RCC 7860 (cell line): Measurements from ENCODE around the gene OPALIN.

Experiments used
- DNase-seq: peaks from one replicate; pipeline ENCODE4 v3.0.0-alpha.2; 2015; ENCODE audit warnings: low spot score
- FAIRE-seq: peaks from 2 replicates; lab custom pipeline; 2012; peaks lifted over from hg19 to GRCh38; lab: Jason Lieb, UNC

The OPALIN gene

GRCh38 chr10:96358851-96359540 lies at the start of gene OPALIN:
TSS of gene OPALIN (minus strand) at chr10:96359002. CDS start at chr10:96358896, 106 bp downstream.
- no peak for DNase-seq
- no peak for FAIRE-seq

GRCh38 chr10:96408201-96408600 lies 49.4 kb upstream of the OPALIN start:
- DNase-seq (no peak), FAIRE-seq (no peak)

- DNase-seq: no peak
- no peak for FAIRE-seq
Observed at GRCh38 chr10:96407560-96408069, 48.8 kb upstream of the OPALIN start.

GRCh38 chr10:96406091-96406490 lies 47.3 kb upstream of the OPALIN start:
- DNase-seq (no peak), FAIRE-seq (no peak)

GRCh38 chr10:96402417-96403305 lies 43.9 kb upstream of the OPALIN start:
- DNase-seq (no peak), FAIRE-seq (no peak)

GRCh38 chr10:96401036-96401435 lies 42.2 kb upstream of the OPALIN start:
- DNase-seq: no peak
- no peak for FAIRE-seq

GRCh38 chr10:96400465-96400864 lies 41.7 kb upstream of the OPALIN start:
- no peak for FAIRE-seq

GRCh38 chr10:96397902-96398301 lies 39.1 kb upstream of the OPALIN start:
- DNase-seq: no peak

More at GRCh38 chr10:96400465-96400864, 41.7 kb upstream of the OPALIN start:
- no peak for DNase-seq

GRCh38 chr10:96395931-96396877 lies 37.4 kb upstream of the OPALIN start:
- FAIRE-seq (no peak), DNase-seq (peak; percentile 49)

More at GRCh38 chr10:96397902-96398301, 39.1 kb upstream of the OPALIN start:
- no peak for FAIRE-seq

GRCh38 chr10:96390460-96390864 lies 31.7 kb upstream of the OPALIN start:
- DNase-seq: no peak

GRCh38 chr10:96389785-96390184 lies 31.0 kb upstream of the OPALIN start:
- no peak for FAIRE-seq
- DNase-seq: no peak

More at GRCh38 chr10:96390460-96390864, 31.7 kb upstream of the OPALIN start:
- FAIRE-seq: no peak

- FAIRE-seq: no peak
Observed at GRCh38 chr10:96387601-96388000, 28.8 kb upstream of the OPALIN start.

GRCh38 chr10:96387161-96387560 lies 28.4 kb upstream of the OPALIN start:
- DNase-seq: no peak

More at GRCh38 chr10:96387601-96388000, 28.8 kb upstream of the OPALIN start:
- no peak for DNase-seq

GRCh38 chr10:96384506-96384905 lies 25.7 kb upstream of the OPALIN start:
- no peak for DNase-seq
- no peak for FAIRE-seq

More at GRCh38 chr10:96387161-96387560, 28.4 kb upstream of the OPALIN start:
- FAIRE-seq: no peak

GRCh38 chr10:96380821-96381220 lies 22.0 kb upstream of the OPALIN start:
- DNase-seq: no peak
- no peak for FAIRE-seq

GRCh38 chr10:96379758-96380157 lies 21.0 kb upstream of the OPALIN start:
- FAIRE-seq: no peak

GRCh38 chr10:96378741-96379140 lies 19.9 kb upstream of the OPALIN start:
- DNase-seq: no peak
- FAIRE-seq: no peak

More at GRCh38 chr10:96379758-96380157, 21.0 kb upstream of the OPALIN start:
- DNase-seq: no peak

GRCh38 chr10:96377816-96378294 lies 19.1 kb upstream of the OPALIN start:
- FAIRE-seq (no peak), DNase-seq (peak; percentile 8)

GRCh38 chr10:96376483-96376882 lies 17.7 kb upstream of the OPALIN start:
- FAIRE-seq: no peak
- DNase-seq: no peak
